ENCODE measurements around the gene INTS4.
"Not testable (repeated sequence)": the region's sequence is repeated elsewhere in the genome, so short reads cannot be mapped to it uniquely, and the experiment has no call there.

INTS4 gene, protein sequence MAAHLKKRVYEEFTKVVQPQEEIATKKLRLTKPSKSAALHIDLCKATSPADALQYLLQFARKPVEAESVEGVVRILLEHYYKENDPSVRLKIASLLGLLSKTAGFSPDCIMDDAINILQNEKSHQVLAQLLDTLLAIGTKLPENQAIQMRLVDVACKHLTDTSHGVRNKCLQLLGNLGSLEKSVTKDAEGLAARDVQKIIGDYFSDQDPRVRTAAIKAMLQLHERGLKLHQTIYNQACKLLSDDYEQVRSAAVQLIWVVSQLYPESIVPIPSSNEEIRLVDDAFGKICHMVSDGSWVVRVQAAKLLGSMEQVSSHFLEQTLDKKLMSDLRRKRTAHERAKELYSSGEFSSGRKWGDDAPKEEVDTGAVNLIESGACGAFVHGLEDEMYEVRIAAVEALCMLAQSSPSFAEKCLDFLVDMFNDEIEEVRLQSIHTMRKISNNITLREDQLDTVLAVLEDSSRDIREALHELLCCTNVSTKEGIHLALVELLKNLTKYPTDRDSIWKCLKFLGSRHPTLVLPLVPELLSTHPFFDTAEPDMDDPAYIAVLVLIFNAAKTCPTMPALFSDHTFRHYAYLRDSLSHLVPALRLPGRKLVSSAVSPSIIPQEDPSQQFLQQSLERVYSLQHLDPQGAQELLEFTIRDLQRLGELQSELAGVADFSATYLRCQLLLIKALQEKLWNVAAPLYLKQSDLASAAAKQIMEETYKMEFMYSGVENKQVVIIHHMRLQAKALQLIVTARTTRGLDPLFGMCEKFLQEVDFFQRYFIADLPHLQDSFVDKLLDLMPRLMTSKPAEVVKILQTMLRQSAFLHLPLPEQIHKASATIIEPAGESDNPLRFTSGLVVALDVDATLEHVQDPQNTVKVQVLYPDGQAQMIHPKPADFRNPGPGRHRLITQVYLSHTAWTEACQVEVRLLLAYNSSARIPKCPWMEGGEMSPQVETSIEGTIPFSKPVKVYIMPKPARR

DNA sequence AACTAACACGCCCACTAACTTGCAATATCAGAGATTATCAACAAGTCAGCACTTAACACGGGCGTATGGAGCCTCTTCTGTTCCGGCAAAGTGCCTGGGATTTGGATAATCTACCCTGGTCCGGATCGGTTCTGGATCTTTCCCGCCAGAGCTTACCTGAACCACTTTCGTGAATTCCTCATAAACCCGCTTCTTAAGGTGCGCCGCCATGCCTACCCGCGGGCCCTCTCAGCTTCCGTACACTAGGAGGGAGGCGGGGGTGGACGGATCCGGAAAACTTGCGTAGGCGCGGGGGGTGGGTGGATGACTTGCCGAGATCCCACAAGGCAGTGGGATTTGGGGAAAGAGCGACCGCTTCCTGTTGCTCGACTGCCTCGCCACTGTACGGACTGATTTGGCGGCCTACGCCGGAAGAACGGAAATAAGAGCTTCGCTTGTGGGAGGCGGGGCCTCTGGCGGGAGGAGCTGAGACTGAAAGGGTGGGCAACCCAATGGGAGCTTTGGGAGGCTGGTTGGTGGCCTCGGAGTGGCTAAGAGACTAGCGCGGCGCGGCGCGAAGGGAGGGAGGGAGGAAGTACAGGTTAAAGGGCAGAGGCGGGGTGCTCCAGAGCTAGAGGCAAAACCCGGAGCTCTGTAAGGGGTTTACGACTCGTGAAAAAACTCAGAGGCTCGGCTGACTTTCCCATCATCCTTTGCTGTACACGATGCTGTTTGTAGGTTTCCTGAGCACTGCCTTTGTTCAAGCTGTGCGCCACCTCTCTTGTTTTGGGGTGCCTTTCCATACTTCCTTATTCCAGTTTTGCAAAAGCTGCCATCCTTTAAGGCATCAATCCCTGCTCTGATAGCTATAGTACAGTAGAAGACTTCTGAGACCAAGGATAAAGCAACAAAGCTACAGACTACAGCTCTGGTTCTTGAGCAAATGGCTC lies at the start of gene INTS4:
INTS4 (minus strand) TSS at position 235 of the 929 bp plus-strand sequence; CDS start at position 210, 25 bp downstream.
- in situ Hi-C loops (cut with MboI; ENCODE audit: low pct_unique_long_range_greater_than_20kb, low sequenced_read_pairs): no loop called here
- peak; percentile 100 for DNase-seq

DNA sequence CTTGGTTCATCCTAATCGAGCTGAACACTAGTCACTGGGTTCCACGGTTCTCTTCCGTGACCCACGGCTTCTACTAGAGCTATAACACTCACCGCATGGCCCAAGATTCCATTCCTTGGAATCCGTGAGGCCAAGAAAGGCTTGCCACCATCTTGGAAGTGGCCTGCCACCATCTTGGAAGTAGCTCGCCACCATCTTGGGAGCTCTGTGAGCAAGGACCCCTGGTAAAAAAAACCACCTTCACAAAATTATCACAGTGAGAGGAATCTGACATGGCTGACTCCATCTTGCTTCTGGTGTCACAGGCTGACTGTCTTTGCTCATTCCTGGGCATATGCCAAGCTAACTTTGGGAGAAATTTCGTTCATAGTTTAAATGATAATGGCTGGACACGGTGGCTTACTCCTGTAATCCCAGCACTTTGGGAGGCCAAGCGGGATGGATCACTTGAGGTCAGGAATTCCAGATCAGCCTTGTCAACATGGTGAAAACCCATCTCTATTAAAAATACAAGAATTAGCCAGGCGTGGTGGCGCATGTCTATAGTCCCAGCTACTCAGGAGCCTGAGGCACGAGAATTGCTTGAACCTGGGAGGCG lies 47.5 kb upstream of the INTS4 start:
- DNase-seq: no peak
- in situ Hi-C loops (cut with MboI; ENCODE audit: low pct_unique_long_range_greater_than_20kb, low sequenced_read_pairs): no loop called here

DNA sequence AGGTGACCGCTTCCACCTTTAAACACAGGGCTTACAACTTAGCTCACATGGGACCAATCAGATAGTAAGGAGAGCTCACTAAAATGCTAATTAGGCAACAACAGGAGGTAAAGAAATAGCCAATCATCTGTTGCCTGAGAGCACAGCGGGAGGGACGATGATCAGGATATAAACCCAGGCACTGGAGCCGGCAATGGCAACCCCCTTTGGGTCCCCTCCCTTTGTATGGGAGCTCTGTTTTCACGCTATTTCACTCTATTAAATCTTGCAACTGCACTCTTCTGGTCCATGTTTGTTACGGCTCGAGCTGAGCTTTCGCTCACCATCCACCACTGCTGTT lies 46.9 kb upstream of the INTS4 start:
- in situ Hi-C loops (cut with MboI; ENCODE audit: low pct_unique_long_range_greater_than_20kb, low sequenced_read_pairs); DNase-seq: not testable (repeated sequence)

DNA sequence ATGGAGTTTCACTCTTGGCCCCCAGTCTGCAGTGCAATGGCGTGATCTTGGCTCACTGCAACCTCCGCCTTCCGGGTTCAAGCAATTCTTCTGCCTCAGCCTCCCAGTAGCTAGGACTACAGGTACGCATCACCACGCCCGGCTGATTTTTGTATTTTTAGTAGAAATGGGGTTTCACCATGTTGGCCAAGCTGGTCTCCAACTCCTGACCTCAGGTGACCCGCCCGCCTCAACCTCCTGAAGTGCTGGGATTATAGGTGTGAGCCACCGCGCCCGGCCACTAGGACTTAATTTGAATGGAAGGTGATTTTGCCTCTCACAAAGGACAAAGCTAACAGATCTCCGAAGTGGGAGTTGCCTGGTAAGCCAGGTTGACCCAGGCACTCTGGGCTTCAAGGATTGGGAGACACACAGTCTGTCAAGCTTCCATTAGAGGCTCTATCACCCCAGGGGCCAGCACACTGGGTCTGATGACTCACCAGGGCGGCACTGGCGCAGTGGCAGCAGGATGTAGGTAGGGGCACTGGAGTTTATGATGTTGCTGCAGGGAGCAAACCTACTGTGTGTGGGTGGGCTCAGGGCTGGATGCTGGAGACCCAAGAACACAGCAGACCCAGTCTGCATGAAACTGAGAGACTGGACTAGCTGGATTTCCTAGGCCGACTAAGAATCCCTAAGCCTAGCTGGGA lies 46.4 kb upstream of the INTS4 start:
- in situ Hi-C loops (cut with MboI; ENCODE audit: low pct_unique_long_range_greater_than_20kb, low sequenced_read_pairs): no loop called here
- no peak for DNase-seq

DNA sequence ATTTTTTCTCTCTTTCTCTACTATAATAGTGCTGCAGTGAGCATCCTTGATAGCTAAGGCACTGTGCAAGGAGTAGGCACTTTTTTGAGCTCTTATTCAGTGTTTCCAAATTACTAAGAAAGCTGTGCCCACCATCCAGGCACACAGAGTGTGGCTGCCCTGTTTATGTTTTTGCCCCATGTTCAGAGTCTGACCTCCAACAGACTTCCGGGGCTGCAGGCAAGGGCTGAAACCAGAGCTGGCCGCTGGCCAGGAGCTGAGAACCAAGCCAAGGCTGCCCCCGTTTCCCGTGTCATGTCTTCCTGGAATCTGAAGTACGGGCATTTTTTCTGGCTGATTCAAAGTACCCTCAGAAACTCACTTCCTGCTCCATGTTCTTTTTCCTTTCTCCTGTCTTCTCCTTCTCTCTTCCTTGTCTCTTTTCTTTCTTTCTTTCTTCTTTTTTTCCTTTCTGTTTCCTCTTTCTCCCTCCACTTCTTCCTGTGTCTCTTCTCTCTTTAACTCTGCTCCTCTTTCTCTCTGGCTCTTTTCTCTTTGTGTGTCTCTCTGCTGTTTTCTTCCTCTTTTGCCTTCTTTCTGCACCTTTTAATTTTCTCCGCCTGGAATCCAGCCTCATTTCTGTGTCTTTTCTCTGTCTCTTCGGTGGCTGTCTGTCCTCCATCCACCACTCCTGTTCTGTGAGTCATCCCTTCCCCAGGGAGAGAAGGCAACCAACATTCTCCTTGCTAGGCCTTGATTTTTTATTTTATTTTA lies 45.6 kb upstream of the INTS4 start:
- in situ Hi-C loops (cut with MboI; ENCODE audit: low pct_unique_long_range_greater_than_20kb, low sequenced_read_pairs): no loop called here
- peak; percentile 76 for DNase-seq

DNA sequence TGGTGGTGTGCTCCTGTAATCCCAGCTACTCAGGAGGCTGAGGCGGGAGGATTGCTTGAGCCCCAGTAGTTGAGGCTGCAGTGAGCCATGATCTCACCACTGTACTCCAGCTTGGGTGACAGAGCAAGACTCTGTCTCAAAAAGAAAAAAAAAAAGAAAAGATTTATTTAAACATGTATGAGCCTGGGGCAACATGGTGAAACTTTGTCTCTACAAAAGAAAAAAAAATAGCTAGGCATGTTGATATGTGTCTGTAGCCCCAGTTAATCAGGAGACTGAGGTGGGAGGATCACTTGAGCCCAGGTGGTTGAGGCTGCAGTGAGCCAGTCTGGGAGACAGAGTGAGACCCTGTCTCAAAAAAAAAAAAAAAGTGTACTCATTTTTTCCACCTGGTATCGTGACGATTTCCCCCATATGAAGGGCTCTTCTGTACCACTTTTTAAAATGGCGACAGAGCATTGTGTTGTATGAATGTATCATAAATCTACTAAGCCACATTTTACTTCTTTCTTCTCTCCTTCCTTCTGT lies 45.0 kb upstream of the INTS4 start:
- no peak for DNase-seq
- in situ Hi-C loops (cut with MboI; ENCODE audit: low pct_unique_long_range_greater_than_20kb, low sequenced_read_pairs): no loop called here

DNA sequence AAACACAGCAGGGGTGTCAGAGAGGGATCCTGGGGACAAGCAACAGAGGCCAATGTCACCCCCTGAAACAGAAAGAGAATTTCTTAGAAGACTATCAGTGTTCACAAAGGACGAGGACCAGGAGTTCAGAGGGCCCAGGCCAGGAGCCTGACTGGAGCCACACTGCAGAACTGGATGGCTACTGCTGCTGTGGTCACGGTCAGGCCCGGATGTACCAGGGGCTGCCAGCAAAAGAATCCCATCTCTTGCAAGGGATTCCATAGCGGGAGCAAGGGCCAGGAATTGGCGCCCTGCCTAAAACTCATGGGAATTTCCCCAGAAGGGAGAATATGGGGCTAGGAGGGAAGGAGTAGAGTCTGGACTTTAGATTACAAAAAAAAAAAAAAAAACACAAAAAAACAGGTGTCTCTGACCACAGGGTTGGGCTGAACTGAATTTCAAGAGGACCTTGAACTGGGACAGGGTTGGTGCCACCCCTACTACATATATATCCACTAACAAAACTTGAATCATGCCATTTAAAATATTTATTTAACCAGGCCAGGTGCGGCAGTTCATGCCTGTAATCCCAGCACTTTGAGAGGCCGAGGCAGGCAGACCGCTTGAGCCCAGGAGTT lies 44.3 kb upstream of the INTS4 start:
- DNase-seq: no peak
- in situ Hi-C loops (cut with MboI; ENCODE audit: low pct_unique_long_range_greater_than_20kb, low sequenced_read_pairs): no loop called here

DNA sequence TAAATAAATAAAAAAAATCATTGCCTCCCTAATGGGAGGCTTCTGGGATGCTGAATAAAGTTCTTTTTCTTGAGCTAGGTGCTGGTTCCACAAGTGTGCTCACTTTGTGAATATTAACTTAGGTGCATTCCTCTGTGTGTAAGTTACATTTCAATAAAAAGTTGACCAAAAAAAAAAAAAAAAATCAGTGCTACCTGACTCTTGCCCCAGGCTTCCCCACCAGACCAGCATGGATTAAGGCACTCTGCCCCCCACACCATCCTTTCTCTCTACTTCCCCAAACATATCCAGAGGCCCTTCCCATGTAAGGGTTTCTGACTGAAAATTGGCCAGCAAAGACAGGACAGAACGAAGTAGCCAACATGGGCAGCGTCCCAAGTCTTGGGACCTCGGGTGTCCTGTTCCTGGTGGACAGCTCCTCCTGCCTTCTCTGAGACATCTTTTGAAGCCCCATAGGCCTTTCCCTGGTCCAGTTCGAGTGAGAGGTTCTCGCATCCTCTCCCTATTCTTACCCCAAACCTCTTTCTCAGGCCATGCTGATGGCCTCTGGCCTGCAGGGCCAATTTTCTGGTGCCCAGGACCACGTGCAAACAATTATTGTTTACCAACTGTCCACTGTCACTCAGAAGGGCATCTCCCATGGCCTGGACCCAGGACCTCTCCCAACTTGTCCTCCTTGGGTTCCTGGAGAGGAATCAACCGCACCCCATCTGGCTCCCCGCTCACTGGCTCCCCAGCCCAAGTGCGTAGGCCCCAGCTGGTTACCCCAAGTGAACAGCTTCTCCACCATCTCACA lies 43.6 kb upstream of the INTS4 start:
- in situ Hi-C loops (cut with MboI; ENCODE audit: low pct_unique_long_range_greater_than_20kb, low sequenced_read_pairs): no loop called here
- no peak for DNase-seq

DNA sequence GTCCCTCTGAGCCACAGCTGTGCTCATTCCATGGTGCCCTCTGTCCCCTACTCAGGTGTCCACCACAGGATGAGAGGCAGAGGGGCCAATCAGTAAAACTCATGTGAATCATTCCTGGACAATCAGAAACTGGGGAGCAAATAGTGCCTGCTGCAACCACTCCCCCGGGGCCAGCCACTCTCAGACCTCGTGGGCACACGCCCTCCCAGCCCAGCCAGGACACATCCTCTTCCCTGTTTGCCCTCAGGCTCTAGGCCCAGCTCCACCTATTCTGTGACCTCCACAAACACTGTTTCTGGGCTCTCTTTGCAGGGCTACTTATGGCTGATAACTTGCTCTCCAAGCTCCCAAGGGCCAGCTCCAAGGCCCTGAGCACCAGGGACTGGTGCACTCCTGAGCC lies 42.6 kb upstream of the INTS4 start:
- DNase-seq: no peak
- in situ Hi-C loops (cut with MboI; ENCODE audit: low pct_unique_long_range_greater_than_20kb, low sequenced_read_pairs): no loop called here

DNA sequence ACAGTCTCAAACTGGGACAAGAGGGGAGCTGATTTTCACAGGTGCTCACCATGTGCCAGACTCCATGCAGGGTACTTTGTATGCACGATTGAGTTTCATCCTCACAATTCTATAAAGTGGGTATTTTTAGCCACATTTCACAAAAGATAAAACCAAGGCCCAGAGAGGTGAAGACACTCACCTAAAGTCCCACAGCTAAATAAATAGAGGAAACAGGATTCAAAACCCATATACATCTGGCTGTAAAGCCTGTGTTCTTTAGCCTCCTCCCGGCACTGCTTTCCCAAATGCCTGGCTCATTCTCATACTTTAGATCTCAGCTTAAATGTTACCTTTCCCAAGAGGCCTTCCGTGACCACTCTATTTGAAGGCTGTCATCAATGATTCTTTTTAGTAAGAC lies 41.8 kb upstream of the INTS4 start:
- in situ Hi-C loops (cut with MboI; ENCODE audit: low pct_unique_long_range_greater_than_20kb, low sequenced_read_pairs): no loop called here
- DNase-seq: no peak

DNA sequence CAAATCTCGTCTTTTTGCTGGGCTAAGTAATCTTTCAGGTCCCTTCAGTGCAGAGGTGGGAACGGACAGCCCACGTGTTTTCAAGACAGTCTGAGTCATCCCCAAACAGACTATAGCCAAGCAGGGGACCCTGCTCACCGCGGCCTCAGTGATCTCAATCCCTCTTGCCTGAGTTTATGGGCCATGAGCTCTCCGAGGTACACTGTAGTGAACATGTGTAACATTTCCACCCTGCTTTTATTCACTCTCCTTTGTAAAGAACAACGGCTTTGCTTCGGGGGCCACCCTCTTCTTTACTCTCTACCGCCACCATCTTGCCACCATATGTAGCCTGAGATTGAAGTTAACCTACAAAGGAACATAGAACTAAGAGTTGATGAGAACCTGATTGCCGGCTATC lies 40.2 kb upstream of the INTS4 start:
- in situ Hi-C loops (cut with MboI; ENCODE audit: low pct_unique_long_range_greater_than_20kb, low sequenced_read_pairs): no loop called here
- DNase-seq: no peak

DNA sequence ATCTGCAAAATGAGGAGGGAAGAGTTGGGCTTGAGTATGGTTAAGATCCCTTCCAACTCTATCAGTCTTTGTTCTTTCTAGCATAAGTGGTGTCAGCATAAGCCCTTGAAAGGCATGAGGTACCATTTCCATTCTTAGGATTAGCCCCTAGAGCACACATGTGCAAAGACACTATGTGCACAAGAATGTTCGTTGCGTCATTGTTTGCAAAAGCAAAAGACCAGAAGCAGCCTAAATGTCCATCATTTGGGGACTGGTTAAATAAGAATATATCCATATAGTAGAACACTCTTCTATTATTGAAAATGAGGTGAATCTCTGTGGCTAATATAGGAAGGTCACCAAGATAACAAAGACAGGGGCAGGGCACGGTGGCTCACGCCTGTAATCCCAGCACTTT lies 38.6 kb upstream of the INTS4 start:
- DNase-seq: no peak
- in situ Hi-C loops (cut with MboI; ENCODE audit: low pct_unique_long_range_greater_than_20kb, low sequenced_read_pairs): no loop called here

DNA sequence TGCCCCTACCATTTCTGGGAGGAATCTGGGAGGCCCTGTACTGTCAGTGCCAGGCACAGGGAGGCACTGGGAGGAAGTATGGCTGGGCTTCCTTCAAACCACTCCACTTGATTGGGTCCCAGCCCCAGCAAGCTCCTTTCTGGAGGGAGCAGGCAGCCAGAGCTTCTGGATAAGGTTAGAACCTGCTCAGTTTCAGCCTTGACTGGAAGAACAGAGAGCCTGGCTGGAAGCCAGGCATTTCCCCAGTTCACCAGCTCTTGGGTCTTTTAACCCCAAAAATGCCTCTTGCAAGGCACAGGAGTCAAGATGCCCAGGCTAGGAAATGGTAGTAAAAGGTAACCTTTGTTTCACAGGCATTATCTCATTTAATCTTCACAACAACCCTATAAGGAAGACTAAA lies 37.6 kb upstream of the INTS4 start:
- in situ Hi-C loops (cut with MboI; ENCODE audit: low pct_unique_long_range_greater_than_20kb, low sequenced_read_pairs): no loop called here
- DNase-seq: no peak

DNA sequence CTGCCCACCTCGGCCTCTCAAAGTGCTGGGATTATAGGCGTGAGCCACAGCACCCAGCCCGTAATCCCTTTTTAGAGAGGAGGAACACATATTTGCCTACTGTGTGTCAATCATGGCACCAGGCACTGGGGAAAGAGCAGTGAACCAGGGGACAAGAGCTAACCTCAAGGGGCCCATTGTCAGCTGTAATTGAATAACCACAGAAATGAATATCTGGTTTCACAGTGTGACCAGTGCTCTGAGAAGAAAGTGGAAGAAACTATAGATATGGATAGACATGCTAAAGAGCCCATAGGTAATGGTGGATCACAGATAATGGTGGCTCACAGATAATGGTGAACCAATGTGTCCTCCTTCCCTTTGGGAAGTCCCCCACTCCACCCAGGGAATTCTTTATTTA lies 37.2 kb upstream of the INTS4 start:
- no peak for DNase-seq

DNA sequence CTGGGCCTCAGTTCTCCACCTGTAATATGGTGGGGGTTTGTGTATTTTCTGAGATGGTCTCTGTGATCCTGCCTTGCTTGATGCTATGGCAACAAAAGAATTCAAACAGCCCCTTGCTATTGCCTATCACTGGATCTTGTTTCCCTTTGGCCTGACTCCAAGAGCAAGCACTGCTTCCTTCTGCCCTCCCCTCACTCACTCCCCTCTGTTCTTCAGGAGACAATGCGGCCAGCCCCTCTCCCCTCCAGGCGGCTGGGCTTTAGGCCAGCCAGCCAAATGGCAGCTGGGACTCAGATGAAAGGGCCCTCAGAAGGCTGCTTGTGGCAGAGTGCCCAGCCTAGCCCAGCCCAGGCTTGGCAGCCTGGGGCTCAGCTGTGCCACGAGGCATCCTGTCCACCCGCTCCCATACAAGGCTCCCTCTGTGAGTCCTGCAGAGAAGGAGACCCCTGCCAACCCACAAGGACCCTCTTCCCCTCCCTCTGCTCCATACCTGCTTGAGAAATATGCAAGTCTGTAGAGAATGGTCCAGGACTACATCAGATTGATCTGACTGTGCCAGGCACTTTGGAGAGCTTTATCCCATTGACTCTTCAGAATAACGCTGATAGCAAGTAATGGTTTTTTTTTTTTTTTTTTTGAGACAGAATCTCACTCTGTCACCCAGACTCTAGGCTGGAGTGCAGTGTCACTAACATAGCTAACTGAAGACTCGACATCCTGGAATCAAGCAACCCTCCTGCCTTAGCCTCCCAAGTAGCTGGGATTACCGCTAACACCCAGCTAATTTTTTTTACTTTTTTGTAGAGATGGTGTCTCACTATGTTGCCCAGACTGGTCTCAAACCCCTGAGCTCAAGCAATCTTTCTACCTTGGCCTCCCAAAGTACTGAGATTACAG lies 36.2 kb upstream of the INTS4 start:
- peak; percentile 60 for DNase-seq
- in situ Hi-C loops (cut with MboI; ENCODE audit: low pct_unique_long_range_greater_than_20kb, low sequenced_read_pairs): no loop called here

More for the DNA sequence above, 37.2 kb upstream of the INTS4 start:
- in situ Hi-C loops (cut with MboI; ENCODE audit: low pct_unique_long_range_greater_than_20kb, low sequenced_read_pairs): no loop called here
